Hematopoietic multipotent progenitor cell treated with erythropoietin and hydrocortisone succinate and interleukin-3 and kit ligand, for 6 days (in vitro differentiated cells): ENCODE results near the gene ESRRA.

Experiments
- DNase-seq: peaks from one replicate; pipeline ENCODE4 v3.0.0-alpha.2; 2015

Gene ESRRA

GRCh38 chr11:64275031-64275800, 30.1 kb upstream of the ESRRA start:
- no peak for DNase-seq

GRCh38 chr11:64275841-64276240, 29.5 kb upstream of the ESRRA start:
- no peak for DNase-seq

- DNase-seq: peak; percentile 72
Observed at GRCh38 chr11:64276653-64277431, 28.5 kb upstream of the ESRRA start.

GRCh38 chr11:64278576-64279190, 26.6 kb upstream of the ESRRA start:
- DNase-seq: no peak

GRCh38 chr11:64281957-64282770, 23.2 kb upstream of the ESRRA start:
- no peak for DNase-seq

- no peak for DNase-seq
Observed at GRCh38 chr11:64283092-64283491, 22.2 kb upstream of the ESRRA start.

GRCh38 chr11:64284048-64284961, 21.0 kb upstream of the ESRRA start, which contains the start of gene BAD:
BAD (minus strand) TSS chr11:64284665; CDS start chr11:64284368, 297 bp downstream.
- peak; percentile 98 for DNase-seq

GRCh38 chr11:64284962-64285884, 20.1 kb upstream of the ESRRA start, which contains the start of gene GPR137:
GPR137 (plus strand) TSS chr11:64285848; CDS start chr11:64286525, 677 bp downstream.
- DNase-seq: peak; percentile 89

- peak; percentile 74 for DNase-seq
Observed at GRCh38 chr11:64285885-64286800, 19.2 kb upstream of the ESRRA start.

GRCh38 chr11:64286801-64287159, 18.5 kb upstream of the ESRRA start:
- DNase-seq: no peak

- DNase-seq: no peak
Observed at GRCh38 chr11:64287676-64288352, 17.5 kb upstream of the ESRRA start.

GRCh38 chr11:64288353-64288750, 17.0 kb upstream of the ESRRA start:
- no peak for DNase-seq

- DNase-seq: no peak
Observed at GRCh38 chr11:64289002-64289564, 16.2 kb upstream of the ESRRA start.

GRCh38 chr11:64290352-64291261, 14.7 kb upstream of the ESRRA start:
- DNase-seq: no peak

GRCh38 chr11:64291262-64291751, 14.0 kb upstream of the ESRRA start, which contains the start of gene KCNK4:
KCNK4 (plus strand) TSS chr11:64291302; CDS start chr11:64293019, 1,717 bp downstream.
- no peak for DNase-seq

GRCh38 chr11:64291752-64292459, 13.4 kb upstream of the ESRRA start:
- DNase-seq: no peak
